Activated T-cell treated with anti-CD3 and anti-CD28 coated beads for 48 hours (primary cell): ENCODE results near the gene EPS15.
"Not testable (repeated sequence)": the region's sequence is repeated elsewhere in the genome, so short reads cannot be mapped to it uniquely, and the experiment has no call there.

Experiments
- DNase-seq: peaks from one replicate; pipeline ENCODE4 v3.0.0-alpha.2; 2020; ENCODE audit warnings: low read depth

Gene EPS15

GRCh38 chr1:51331206-51332100 lies 187.6 kb downstream of the EPS15 start:
- no peak for DNase-seq

- no peak for DNase-seq
These were observed 188.5 kb downstream of the EPS15 start, which contains the start of gene TTC39A for GRCh38 chr1:51330331-51331201. Gene TTC39A (minus strand): TSS chr1:51330562. CDS start chr1:51330477, 85 bp downstream.

GRCh38 chr1:51329443-51330325 lies 189.4 kb downstream of the EPS15 start:
- no peak for DNase-seq

GRCh38 chr1:51328926-51329325 lies 190.1 kb downstream of the EPS15 start:
- no peak for DNase-seq

GRCh38 chr1:51328279-51328678 lies 190.8 kb downstream of the EPS15 start:
- DNase-seq: no peak

- no peak for DNase-seq
These were observed 191.7 kb downstream of the EPS15 start for GRCh38 chr1:51327386-51327785.

GRCh38 chr1:51326839-51327238 lies 192.2 kb downstream of the EPS15 start:
- DNase-seq: no peak

GRCh38 chr1:51325878-51326755 lies 192.9 kb downstream of the EPS15 start:
- no peak for DNase-seq

GRCh38 chr1:51325391-51325790 lies 193.7 kb downstream of the EPS15 start:
- no peak for DNase-seq

- DNase-seq: not testable (repeated sequence)
These were observed 194.1 kb downstream of the EPS15 start for GRCh38 chr1:51325011-51325385.

- no peak for DNase-seq
These were observed 194.6 kb downstream of the EPS15 start for GRCh38 chr1:51324251-51325010.

- no peak for DNase-seq
These were observed 195.3 kb downstream of the EPS15 start for GRCh38 chr1:51323778-51324177.

- no peak for DNase-seq
These were observed 196.5 kb downstream of the EPS15 start for GRCh38 chr1:51322417-51323101.

GRCh38 chr1:51321924-51322280 lies 197.2 kb downstream of the EPS15 start:
- DNase-seq: no peak

- DNase-seq: no peak
These were observed 197.8 kb downstream of the EPS15 start for GRCh38 chr1:51320967-51321923.

- no peak for DNase-seq
These were observed 201.3 kb downstream of the EPS15 start for GRCh38 chr1:51317798-51318197.

- no peak for DNase-seq
These were observed 202.3 kb downstream of the EPS15 start for GRCh38 chr1:51316846-51317120.

- no peak for DNase-seq
These were observed 202.8 kb downstream of the EPS15 start for GRCh38 chr1:51316113-51316845.
